Effector CD8-positive, alpha-beta T cell (primary cell): Measurements from ENCODE around the gene PRUNE1.

ENCODE experiments used
- DNase-seq: peaks from one replicate; lab custom pipeline; 2025; lab: John Stamatoyannopoulos, UW

The PRUNE1 gene

DNA sequence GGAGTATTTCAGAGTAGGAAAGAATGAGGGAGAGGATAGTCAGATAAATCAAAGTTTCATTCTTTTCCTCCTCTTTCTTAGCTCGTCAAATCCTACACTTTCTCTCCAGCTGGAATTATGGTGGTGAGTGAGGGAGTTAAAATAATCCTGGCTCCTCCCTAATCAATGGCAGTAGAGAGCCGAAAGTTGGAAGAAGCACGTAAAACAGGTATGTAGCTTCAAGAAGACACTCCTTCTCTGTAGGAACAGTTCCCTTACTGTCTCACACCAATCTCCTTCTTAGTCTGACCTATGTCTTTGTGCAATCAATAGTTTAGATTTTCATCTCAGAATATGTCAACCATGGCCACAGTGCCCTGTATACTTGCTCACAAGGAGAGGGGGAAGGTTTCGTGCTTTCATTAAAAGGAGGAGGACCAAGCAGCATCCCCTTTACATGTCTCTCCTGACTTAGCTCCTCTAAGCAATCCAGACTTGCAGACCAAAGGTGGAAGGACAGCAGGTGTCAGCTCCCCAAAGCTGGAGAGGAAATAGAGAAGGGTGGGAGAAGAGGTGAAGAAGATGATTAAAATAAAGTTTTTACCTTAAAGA, 2.4 kb upstream of the PRUNE1 start:
- no peak for DNase-seq

DNA sequence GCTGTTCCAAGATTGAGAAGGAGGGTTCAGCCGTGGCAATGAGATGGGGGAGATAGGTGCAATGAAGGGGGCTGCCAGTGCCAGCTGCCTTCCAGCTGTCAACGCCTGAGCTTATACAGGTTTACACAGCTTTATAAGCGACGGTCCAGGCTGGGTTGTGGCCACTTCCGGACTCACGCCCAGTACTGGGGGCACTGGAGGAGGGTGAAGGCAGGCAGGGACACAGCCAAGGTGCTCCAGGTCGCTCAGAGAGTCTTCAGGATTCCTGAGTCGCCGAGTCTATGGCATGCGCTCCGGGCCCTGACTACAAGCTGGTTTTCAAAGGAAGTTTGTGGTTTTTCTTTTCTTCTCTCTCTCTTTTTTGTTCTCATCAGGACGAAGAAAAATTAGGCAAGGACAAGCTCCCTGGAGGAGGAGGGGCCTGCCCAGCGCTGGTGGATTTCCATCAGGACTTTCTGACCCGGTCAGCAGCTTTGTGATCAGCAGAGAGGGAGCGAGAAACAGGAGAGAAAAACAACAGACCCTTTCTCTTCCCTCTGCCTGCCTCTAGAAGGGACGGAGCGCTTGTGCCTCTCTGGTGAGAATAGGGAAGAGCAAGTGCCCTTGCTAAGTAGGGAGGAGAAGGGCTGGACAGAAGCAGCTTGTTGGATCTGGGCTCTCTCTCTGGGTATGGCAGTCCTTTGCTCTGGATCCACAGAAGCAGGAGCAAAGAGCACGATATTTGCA, 1.8 kb upstream of the PRUNE1 start, which contains the start of gene MINDY1:
Gene MINDY1 (minus strand): TSS at position 576 of the 726 bp plus-strand sequence. CDS start 4,285 bp downstream, outside the sequence.
- peak; percentile 24 for DNase-seq

DNA sequence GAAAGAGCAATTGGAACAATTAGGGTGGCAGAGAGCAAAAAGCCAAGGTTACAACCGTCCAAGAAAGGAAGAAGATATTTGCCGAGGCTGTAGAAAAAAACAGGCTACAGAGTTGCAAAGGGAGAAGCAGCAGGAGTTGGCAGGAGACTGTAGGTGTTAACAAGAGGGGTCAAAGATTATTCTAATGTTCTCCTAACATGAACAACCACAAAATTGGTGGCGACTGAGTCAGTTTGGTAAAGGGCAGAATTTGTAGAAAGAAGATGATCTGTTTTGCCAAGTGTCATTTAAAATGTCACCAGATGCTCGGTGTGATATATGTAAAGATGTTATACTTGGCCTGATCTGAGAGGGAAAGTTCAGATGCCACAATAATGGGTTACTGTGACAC, 401 bp upstream of the PRUNE1 start:
- no peak for DNase-seq

DNA sequence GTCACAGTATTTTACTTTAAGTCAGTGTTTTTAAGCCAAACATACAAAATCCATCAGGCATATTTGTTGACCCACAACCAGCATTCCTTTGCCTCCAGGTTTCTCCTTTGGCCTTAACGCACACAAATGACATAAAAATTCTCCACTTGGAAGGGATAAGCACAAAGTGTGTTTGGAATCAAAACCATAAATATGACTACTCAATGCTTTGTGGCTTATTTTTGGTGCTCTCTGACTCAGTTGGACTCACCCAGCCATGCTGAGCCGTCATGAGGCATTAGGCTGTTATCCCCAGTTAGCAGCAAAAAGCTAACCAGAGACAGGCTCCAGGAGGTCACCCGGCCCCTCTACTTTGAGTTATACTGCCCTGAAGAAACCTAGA, 948 bp downstream of the PRUNE1 start:
- no peak for DNase-seq

DNA sequence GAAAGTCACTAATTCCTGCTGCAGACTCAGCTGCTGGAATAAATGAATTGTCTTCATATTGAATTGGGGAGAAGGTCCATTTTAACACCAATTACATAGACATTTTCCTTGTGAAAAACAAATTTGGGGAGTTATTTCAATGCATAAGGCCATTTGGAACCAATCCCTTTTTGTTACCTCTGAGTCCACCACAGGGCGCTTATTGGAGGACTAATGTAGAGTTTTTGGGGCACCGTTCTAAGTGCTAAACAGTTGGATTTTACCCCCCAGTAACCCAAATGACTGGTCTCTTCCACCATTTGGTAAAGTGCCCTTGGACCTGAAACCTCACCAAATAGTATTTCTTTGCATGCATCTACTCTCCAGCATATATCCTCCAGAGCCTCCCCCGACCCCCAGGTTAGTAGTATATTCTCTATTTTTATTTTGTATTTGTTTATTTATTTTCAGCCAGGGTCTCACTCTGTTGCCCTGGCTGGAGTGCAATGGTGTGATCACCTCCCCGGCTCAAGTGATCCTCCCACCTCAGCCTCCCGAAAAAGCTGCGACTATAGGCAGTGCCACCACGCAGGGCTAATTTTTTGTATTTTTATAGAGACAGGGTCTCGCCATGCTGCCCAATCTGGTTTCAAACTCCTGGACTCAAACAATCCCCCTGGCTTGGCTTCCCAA, 1.6 kb downstream of the PRUNE1 start:
- DNase-seq, result no peak

DNA sequence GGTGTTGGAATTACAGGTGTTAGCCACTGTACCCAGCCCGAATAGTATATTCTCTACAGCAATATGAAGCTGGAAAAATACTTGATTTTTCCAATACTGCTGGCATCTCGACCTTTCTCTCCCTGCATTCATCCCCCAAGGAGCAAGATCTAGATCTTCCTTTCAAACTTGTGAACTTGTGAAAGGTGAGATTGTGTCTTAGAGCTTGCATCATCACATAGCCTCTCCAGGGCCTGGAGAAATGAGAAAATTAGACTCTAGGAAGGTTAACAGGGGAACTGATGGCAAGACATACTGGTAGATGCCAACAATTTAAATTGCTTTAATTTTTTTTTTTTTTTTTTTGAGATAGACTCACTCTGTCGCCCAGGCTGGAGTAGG, 2.1 kb downstream of the PRUNE1 start:
- no peak for DNase-seq

DNA sequence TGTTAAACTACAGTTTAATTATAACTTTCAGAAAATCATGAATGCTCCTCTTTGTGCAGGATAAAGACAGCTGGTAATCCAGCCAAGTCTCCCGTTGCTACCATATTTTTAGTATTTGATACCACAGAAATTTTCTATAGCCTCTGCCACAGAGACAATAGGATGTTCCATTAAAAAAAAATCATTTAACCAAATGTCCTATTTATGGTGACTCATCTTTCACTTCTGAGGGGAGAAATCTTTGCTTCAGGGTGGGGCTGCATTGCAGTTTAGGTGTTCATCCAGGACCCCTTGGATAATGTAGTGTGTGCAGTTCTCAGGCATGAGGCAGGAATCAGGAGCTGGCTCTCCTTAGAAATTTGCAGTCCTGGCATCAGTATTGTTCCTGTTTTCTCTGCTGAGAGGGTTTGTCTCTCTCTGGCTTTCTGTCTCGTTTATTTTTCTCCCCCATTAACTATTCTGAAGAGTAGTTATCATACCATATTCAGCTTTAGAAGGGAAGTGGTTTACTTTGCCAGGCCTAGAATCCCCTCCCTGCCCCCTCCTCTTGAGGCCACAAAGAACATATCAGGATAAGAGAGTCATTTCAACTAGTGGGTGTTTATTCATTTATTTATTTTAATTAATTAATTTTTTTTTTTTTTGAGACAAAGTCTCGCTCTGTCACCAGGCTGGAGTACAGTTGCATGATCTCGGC, 3.1 kb downstream of the PRUNE1 start:
- DNase-seq, result no peak

DNA sequence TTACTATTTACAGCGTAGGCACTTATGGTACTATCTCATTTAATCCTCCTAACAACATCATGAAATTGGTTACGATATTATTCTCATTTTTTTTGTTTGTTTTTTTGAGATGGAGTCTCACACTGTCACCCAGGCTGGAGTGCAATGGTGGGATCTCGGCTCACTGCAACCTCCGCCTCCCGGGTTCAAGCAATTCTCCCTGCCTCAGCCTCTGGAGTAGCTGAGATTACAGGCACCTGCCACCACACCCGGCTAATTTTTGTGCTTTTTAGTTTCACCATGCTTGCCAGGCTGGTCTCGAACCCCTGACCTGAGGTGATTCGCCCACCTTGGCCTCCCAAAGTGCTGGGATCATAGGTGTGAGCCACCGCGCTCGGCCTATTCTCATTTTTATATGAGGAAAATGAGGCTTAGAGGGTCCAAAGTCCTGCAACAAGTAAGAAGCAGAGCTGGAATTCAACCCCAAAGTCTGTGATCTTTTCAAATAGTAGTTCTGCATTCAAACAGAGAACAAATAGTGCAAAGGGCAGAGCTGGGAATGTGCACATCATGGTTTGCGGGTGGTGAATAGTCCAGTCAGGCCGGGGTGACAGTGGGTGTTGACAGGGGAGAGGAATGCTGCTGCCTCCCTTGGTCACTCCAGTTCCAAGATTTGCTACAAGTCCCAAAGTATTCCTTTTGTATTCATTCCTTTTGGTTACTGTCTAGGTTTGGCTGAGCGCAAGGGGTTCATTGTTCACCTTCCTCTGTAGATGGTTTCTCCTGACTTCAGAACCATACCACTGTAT, 4.6 kb downstream of the PRUNE1 start:
- DNase-seq, result no peak

DNA sequence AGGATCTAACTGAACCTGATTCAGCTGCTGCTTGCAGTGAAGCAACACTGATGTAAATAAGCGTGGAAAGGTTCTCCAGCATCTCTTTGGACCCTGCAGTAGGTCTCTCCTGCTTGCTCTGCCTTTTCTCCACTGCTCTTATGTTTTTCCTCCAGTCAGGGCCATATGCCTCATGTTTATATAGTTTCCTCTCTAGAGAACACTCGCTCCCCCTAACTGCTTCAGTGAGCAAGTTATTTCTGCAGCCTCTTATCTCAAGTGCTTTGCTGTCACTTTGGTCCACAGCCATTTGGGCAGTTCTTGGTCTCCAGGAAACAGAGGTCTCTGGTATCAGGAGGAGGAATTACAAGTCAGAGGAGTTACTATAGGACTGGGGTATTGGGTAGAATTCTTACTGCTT, 5.3 kb downstream of the PRUNE1 start:
- DNase-seq, result no peak

DNA sequence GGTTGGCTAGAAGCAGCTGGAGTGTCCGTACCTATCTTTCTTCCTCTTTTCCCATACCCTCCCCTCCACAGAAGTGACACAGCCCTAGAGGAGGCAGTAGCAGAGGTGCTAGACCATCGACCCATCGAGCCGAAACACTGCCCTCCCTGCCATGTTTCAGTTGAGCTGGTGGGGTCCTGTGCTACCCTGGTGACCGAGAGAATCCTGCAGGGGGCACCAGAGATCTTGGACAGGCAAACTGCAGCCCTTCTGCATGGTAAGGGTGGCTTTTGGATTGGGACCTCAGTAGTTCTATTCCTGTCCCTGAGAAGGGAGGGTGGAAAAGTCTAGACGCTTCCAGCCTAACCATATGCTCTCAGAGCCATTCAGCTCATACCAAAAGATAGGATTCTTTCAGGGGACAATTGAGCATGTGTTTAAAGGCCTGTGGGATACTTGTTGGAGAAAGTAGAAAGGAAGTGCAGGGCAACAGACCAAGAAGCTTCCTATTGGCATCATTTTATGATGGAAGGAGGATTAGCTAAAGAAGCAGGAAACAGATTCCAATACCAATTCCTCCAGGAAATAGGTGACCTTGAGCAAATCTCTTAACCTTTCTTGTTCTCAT, 16.4 kb downstream of the PRUNE1 start:
- peak; percentile 75 for DNase-seq

DNA sequence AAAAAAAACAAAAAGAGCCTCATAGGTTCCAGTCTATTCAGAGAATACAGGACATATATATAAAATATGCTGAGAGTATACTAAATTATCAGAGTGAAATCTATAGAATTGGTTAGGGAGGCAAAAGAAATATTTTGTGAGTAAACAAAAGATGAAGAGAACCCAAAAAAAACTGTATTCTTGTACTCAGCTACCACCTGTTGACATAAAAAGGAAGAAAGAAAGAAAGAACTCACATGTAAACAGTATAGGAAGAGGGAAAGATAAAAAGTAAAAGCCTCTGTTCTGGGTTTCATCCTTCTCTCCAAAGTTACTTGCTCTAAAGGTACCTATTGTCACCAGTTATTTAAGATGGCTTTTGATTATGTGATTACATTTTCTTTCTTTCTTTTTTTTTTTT, 18.2 kb downstream of the PRUNE1 start:
- DNase-seq, result no peak

DNA sequence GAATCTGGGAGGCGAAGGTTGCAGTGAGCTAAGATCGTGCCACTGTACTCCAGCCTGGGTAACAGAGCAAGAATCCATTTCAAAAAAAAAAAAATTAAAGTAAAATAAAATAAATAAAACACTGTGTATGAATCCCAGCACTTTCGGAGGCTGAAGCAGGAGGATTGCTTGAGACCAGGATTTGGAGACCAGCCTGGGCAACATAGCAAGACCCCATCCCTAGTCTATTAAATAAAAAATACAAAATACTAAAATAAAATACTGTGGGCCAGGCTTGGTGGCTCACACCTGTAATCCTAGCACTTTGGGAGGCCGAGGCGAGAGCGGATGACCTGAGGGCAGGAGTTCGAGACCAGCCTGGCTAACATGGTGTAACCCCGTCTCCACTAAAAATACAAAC, 23.9 kb downstream of the PRUNE1 start:
- DNase-seq, result no peak

DNA sequence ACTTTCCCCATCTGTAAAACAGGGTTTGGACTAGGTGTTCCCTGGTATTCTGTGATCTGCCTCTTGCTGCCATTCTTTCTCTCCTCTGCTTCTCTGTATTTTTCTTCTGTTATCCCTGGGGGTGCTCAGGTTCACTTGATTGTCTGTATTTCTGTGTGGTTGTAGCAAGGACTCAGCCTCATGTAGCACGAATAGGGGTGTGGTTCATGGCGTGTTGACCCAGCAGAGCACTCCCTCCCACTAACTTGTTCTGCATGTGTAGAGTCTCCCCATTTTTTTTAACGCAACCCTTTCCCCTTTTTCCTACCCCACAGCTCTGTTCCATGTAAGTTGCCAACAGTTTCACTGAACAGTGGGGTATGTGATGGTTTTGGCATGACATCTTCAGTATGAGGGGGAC, 26.9 kb downstream of the PRUNE1 start:
- no peak for DNase-seq

DNA sequence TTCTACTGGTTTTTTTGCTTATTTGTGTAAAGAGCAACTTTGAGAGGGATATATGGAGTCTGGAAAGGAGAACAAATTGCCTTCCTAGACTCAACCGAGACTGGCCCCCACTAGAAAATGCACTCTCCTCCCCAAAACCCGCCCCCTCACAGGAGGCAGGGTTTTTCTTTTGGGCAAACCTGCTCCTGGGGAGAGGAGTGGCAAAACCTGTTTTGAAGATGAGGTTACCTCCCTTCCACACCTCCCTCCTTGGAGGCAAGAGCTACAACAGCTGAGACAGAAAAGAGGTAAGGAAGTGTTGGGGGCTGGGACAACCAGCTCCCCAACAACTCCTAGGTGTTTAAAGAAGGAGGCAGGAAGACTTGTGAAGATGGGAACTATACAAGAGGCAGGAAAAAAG, 28.1 kb downstream of the PRUNE1 start, which contains the start of gene BNIPL:
Gene BNIPL (plus strand): TSS at position 231 of the 400 bp plus-strand sequence. CDS start 140 bp downstream, at position 371.
- DNase-seq, result no peak

DNA sequence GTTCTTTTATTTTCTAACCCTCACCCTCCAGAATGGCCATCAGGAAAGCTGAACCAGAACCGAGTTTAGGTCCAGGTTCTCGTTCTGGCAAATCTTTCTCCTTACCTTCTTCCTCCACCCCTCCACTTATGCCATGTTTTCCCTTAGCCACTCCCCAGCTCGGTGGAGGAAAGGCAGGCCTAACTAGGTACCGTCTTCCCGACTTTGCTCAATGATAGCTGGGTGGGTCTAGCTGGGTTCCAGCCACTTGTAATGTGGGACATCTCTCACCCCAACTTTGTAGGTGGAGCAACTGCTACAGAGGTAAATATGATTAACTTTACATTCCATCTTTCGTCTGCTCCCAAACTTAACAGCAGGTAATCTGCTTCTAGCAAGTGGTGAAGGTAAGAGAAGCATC, 28.8 kb downstream of the PRUNE1 start:
- DNase-seq, result no peak

DNA sequence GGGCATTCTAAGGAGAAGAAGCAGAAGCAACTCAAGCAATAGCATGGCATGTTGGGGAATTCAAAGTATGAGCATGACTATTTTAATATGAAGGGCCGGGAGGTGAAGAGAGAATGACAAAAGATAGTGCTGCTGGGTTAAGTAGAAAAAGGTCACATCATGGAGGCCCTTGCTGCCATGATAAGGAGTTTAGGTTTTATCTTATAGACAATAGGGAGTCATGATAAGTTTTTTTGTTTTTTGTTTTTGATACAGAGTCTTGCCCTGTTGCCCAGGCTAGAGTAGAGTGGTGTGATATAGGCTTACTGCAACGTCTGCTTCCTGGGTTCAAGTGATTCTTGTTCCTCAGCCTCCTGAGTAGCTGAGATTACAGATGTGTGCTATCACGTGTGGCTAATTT, 31.3 kb downstream of the PRUNE1 start:
- no peak for DNase-seq

DNA sequence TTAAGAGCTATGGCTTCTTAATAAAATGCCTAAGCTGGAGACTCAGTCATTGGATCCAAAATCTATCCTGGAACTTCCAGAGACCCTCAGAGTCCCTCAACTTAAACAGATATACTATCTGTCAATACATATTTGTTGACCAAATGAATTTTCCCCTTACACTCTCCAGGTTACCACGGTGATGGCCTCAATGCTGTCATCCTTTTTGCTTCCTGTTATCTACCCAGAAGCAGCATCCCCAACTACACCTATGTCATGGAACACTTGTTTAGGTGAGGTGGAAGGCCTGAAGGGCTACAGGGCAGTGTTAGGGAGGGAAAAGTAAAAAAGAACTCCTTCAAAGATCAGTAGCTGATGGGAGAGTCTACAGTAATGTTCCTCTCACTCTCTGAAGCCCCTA, 34.9 kb downstream of the PRUNE1 start:
- no peak for DNase-seq

DNA sequence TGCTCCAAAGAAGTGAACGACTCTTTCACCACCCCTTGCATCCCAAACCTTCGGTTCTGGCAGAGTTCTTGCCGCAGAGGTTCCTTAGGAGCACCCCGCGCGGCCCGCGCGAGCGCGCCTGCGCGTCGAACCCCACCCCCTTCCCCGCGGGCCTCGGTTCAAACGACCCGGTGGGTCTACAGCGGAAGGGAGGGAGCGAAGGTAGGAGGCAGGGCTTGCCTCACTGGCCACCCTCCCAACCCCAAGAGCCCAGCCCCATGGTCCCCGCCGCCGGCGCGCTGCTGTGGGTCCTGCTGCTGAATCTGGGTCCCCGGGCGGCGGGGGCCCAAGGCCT, 39.3 kb downstream of the PRUNE1 start, which contains the start of gene C1orf56:
Gene C1orf56 (plus strand): TSS at position 161 of the 334 bp plus-strand sequence. CDS start 97 bp downstream, at position 258.
- peak; percentile 57 for DNase-seq

DNA sequence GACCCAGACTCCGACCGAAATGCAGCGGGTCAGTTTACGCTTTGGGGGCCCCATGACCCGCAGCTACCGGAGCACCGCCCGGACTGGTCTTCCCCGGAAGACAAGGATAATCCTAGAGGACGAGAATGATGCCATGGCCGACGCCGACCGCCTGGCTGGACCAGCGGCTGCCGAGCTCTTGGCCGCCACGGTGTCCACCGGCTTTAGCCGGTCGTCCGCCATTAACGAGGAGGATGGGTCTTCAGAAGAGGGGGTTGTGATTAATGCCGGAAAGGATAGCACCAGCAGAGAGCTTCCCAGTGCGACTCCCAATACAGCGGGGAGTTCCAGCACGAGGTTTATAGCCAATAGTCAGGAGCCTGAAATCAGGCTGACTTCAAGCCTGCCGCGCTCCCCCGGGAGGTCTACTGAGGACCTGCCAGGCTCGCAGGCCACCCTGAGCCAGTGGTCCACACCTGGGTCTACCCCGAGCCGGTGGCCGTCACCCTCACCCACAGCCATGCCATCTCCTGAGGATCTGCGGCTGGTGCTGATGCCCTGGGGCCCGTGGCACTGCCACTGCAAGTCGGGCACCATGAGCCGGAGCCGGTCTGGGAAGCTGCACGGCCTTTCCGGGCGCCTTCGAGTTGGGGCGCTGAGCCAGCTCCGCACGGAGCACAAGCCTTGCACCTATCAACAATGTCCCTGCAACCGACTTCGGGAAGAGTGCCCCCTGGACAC, 39.8 kb downstream of the PRUNE1 start:
- peak; percentile 22 for DNase-seq

DNA sequence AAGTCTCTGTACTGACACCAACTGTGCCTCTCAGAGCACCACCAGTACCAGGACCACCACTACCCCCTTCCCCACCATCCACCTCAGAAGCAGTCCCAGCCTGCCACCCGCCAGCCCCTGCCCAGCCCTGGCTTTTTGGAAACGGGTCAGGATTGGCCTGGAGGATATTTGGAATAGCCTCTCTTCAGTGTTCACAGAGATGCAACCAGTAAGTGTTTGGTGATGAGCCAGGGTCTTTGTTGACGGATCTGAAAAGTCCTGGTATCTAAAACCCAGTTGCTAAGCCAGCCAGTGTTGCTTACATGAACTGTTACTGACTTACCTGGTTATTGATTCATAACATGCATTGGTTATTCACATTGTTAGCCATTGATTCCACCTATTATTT, 40.4 kb downstream of the PRUNE1 start:
- no peak for DNase-seq

DNA sequence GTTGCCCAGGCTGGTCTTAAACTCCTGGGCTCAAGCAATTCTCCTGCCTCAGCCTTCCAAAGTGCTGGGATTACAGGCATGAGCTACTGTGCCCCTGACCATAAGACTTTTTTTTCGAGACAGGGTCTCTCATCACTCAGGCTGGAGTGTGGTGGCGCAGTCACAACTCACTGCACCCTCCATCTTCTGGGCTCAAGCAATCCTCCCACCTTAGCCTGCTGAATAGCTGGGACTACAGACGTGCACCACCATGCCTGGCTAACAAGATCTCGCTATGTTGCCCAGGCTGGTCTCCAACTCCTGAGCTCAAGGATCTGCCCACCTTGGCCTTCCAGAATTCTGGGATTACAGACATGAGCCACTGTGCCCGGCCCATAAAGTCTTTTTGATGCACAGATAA, 41.2 kb downstream of the PRUNE1 start:
- no peak for DNase-seq
